Hepatocyte (in vitro differentiated cells): ENCODE measurements around the gene MFAP2.

ENCODE experiments used
- EZH2 ChIP-seq: fragments of 200-600 bp; sonication (generic); IDR thresholded peaks from 2 replicates; pipeline ENCODE4 v1.6.1; 2016; ENCODE audit warnings: antibody characterized with exemption, mild to moderate bottlenecking, borderline replicate concordance
- EZH2phosphoT487 ChIP-seq: fragments of 200-600 bp; sonication (generic); IDR thresholded peaks from one replicate; pipeline ENCODE4 v1.6.1; 2018; ENCODE audit warnings: antibody characterized with exemption, mild to moderate bottlenecking, low read depth, moderate library complexity; ENCODE audit not compliant: unreplicated experiment, severe bottlenecking
- TF ChIP-seq, protein P1 (sequence below): fragments of 200-600 bp; sonication (generic); IDR thresholded peaks from 2 replicates; pipeline ENCODE4 v1.5.1; 2016; ENCODE audit warnings: antibody characterized with exemption, mild to moderate bottlenecking; ENCODE audit not compliant: poor library complexity

DNA sequence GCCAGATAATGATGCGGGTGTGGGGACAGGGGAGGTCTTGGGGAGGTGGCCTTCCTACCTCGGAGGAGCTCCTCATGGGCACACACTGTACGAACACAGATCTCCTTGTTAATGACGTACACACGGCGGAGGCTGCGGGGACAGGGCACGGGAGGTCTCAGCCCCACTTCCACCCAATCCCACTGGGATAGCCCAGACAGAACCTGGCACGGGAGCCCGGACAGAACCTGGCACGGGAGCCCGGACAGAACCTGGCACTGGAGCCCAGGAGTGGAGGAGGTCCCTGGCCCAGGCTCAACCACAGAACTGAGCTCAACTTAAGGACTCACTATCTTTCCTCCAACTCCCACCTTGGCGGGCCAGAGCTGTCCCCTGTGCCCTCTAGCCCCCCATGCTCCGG lies 5.2 kb downstream of the MFAP2 start:
- TF ChIP-seq, protein P1, sequence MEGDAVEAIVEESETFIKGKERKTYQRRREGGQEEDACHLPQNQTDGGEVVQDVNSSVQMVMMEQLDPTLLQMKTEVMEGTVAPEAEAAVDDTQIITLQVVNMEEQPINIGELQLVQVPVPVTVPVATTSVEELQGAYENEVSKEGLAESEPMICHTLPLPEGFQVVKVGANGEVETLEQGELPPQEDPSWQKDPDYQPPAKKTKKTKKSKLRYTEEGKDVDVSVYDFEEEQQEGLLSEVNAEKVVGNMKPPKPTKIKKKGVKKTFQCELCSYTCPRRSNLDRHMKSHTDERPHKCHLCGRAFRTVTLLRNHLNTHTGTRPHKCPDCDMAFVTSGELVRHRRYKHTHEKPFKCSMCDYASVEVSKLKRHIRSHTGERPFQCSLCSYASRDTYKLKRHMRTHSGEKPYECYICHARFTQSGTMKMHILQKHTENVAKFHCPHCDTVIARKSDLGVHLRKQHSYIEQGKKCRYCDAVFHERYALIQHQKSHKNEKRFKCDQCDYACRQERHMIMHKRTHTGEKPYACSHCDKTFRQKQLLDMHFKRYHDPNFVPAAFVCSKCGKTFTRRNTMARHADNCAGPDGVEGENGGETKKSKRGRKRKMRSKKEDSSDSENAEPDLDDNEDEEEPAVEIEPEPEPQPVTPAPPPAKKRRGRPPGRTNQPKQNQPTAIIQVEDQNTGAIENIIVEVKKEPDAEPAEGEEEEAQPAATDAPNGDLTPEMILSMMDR, result no peak
- TF ChIP-seq EZH2 (no peak), EZH2phosphoT487 (no peak)
